GM13977 (cell line): ENCODE results near the gene TTC13.

ENCODE experiments used
- DNase-seq: peaks from one replicate; pipeline ENCODE4 v3.0.0; 2012; ENCODE audit warnings: low spot score
- CTCF ChIP-seq: IDR thresholded peaks from 2 replicates; pipeline ENCODE4 v1.5.1; 2012; ENCODE audit warnings: mild to moderate bottlenecking, control low read depth; ENCODE audit not compliant: insufficient read depth; ENCODE audit errors: extremely low read depth, missing control alignments
- in situ Hi-C: fragments of 300-500 bp; cut with MboI; formaldehyde crosslinking; loops from one replicate; pipeline ENCODE4 v1.12.0; 2022; ENCODE audit warnings: low sequenced_read_pairs, low pct_unique_long_range_greater_than_20kb, mixed read lengths, inconsistent platforms; ENCODE audit not compliant: unreplicated experiment

Gene TTC13

GRCh38 chr1:230958370-230958769 is 20.3 kb downstream of the TTC13 start:
- in situ Hi-C loops, result no loop called here
- no peak for TF ChIP-seq CTCF
- no peak for DNase-seq

DNA sequence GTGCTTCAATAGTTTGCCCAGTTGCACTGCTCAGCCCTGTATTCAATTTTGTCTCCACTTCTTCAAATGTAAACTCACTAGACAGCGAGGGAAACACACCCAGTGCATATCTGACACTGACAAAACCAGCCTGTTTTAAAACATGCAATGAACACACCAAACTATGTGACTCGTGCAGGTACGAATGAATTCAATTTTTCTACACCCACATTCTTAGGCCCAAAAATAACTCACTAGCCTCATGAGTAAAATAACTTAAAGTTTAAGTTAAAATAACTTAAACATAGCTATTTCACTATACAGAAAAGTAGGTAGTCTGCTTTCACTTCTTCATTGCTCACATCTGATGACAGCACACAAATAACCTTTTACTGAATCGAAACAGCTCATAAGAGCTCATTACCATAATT is 21.1 kb downstream of the TTC13 start:
- DNase-seq, result peak; percentile 34
- in situ Hi-C loops, result no loop called here
- no peak for TF ChIP-seq CTCF

- in situ Hi-C loops, result no loop called here
- no peak for TF ChIP-seq CTCF
- no peak for DNase-seq
Observed at GRCh38 chr1:230950404-230950803, 28.3 kb downstream of the TTC13 start.

DNA sequence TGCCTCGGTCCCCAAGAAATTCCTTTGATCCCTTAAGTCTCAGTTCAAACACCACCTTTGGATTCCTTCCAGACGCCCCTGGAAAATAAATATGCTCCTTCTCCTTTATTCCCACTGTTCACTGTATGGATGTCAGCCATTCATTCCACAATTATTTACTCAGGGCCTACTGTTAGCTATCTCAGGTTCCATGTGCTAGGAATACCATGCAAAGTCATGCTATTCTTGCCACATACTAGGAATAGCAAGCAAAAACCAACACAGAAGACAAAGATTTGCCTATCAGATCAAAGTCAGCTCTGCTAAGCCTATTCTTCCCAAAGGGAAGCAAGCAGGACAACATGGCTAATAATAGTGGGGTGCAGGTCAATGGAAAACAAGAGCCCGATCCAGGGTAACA is 29.8 kb downstream of the TTC13 start:
- in situ Hi-C loops, result no loop called here
- no peak for TF ChIP-seq CTCF

DNA sequence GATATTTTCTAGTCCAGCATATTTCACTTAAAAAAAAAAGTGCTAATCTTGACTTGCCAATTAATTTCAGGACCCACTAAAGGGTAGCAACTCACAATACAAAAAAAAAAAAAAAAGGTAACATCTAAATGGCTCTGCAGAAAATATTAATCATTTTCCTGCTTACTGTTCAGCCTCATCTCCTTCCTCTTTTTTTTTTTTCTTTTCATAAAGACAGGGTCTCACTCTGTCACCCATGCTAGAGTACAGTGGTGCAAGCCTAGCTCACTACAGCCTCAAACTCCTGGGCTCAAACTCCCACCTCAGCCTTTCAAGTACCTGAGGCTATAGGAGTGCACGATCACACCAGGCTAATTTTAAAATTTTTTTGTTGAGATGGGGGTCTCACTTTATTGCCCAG is 30.4 kb downstream of the TTC13 start:
- no peak for DNase-seq
- in situ Hi-C loops, result no loop called here
- TF ChIP-seq CTCF, result no peak

More for the DNA sequence above, 29.8 kb downstream of the TTC13 start:
- no peak for DNase-seq

- DNase-seq, result no peak
- in situ Hi-C loops, result no loop called here
- TF ChIP-seq CTCF, result no peak
Observed at GRCh38 chr1:230943048-230943593, 35.5 kb downstream of the TTC13 start.

DNA sequence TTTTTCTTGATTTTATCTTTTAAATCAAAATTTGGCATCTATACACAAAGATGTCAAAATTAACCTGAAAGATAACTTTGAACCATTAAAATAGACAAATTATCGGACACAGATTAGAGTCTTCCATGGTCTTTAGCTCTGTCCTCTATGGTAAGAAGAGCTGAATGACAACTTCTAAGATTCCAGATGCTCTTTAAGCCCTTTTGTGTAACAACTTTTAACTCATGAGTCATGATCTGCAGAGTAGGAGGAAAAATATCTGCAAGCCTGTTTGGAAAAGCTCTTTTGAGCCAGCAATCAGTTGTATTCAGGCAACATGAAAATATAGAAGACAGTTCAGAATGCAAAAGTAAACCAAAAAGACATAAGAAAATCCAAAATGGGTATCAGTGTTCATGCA is 37.8 kb downstream of the TTC13 start:
- in situ Hi-C loops, result no loop called here
- DNase-seq, result no peak
- TF ChIP-seq CTCF, result no peak
